Spinal cord (tissue), 10 donors: Measurements from ENCODE around the gene CNNM2. TPM values are rescaled to one million over a fixed set of nuclear protein-coding genes. Genes with fewer than 3 reads are reported as not detected.

Experiments
- DNase-seq, 6 donors: peaks; one replicate each; pipeline versions ENCODE4 v3.0.0 to v3.0.0-alpha.2; 2013 to 2015; ENCODE audit warnings: low spot score in 6 of 6, low read depth in 4 of 6
- H3K27ac ChIP-seq: one replicate; pipeline ENCODE4 v1.5.1; 2013; ENCODE audit warnings: low read depth, low read length, control low read depth
- H3K27me3 ChIP-seq: one replicate; pipeline ENCODE4 v1.6.1; 2013; ENCODE audit warnings: low read length; ENCODE audit not compliant: control insufficient read depth, insufficient read depth
- H3K36me3 ChIP-seq: one replicate; pipeline ENCODE4 v1.6.1; 2013; ENCODE audit warnings: low read length; ENCODE audit not compliant: control insufficient read depth, insufficient read depth
- H3K4me1 ChIP-seq: one replicate; pipeline ENCODE4 v1.6.1; 2013; ENCODE audit warnings: low read length; ENCODE audit not compliant: control insufficient read depth, insufficient read depth
- H3K4me3 ChIP-seq: one replicate; pipeline ENCODE4 v1.5.1; 2013; ENCODE audit warnings: low read depth, low read length, control low read depth
- H3K9me3 ChIP-seq: one replicate; pipeline ENCODE4 v1.6.1; 2013; ENCODE audit warnings: low read length; ENCODE audit not compliant: control insufficient read depth, insufficient read depth
- WGBS: methylation state at CpG from one replicate; pipeline ENCODE4 v1.1.5; 2013; ENCODE audit warnings: missing lambda C conversion rate; ENCODE audit not compliant: insufficient coverage; 5-methylcytosine and 5-hydroxymethylcytosine counted together
- polyA plus RNA-seq, 2 donors: library from polyadenylated mRNA; unstranded; fragments of 120-200 nt; gene quantifications; one replicate each; pipeline ENCODE4 v1.2.1, GENCODE V29; 2013; ENCODE audit not compliant: insufficient read length in 2 of 2
- small RNA-seq: library from RNA; depleted of rRNA; stranded (forward); fragments of <200 nt; gene quantifications from one replicate; pipeline ENCODE3, GENCODE V24; 2014; ENCODE audit warnings: low replicate concordance
- total RNA-seq, 2 donors: library from RNA; depleted of rRNA in 1 of 2; stranded (reverse); fragments of 120-200 nt in 1 of 2; fragments of >200 nt in 1 of 2; gene quantifications; one replicate each; pipeline versions ENCODE4 v1.2.3 to v1.2.4, GENCODE V29; 2013 to 2014
- donor health status: healthy.

Gene CNNM2
- total and polyA plus RNA-seq, 4 donors = 9.5 to 13.8 (median 12.8) TPM

GRCh38 chr10:103139803-103140202 is 221.7 kb downstream of the CNNM2 start:
- Histone ChIP-seq H3K36me3 (peaks cover 8% of the 10 kb centered on the region), H3K27me3 (no peaks in the 10 kb centered on the region), H3K9me3 (no peaks in the 10 kb centered on the region), H3K27ac (no peak overlapping the region), H3K4me1 (no peaks in the 10 kb centered on the region), H3K4me3 (no peak overlapping the region)
- no peak for DNase-seq
- WGBS = 80% methylated on average over 2 of the region's 3 CpGs

Small RNAs within 50 kb of the gene (small RNA-seq; reads per million reads assigned to genes)
- gene AS3MT (not detected), gene RF00026 (not detected), gene RF02271 (not detected)

Other genes with a start within 250 kb of the CNNM2 start
- 10 to 100 TPM; 22.6 to 23.2 TPM for gene ARL3, start 203.9 kb upstream of the CNNM2 start, total RNA-seq
- gene ARL3, start 203.9 kb upstream of the CNNM2 start, polyA plus RNA-seq = 10 to 100 TPM; 57.9 to 61.1 TPM
- gene SFXN2, start 203.7 kb upstream of the CNNM2 start, total RNA-seq = 1 to 10 TPM; 6.9 to 9.9 TPM
- 10 to 100 TPM in 1 of 2 donors, 1 to 10 TPM in 1; 8.0 to 14.6 TPM for gene SFXN2, start 203.7 kb upstream of the CNNM2 start, polyA plus RNA-seq
- 10 to 100 TPM; 39.8 to 55.1 TPM for gene WBP1L, start 174.3 kb upstream of the CNNM2 start, total RNA-seq
- gene WBP1L, start 174.3 kb upstream of the CNNM2 start, polyA plus RNA-seq = 10 to 100 TPM; 45.6 to 52.8 TPM
- gene CYP17A1, start 80.9 kb upstream of the CNNM2 start, total RNA-seq = under 1 TPM; 0.44 to 0.79 TPM
- gene CYP17A1, start 80.9 kb upstream of the CNNM2 start, polyA plus RNA-seq = under 1 TPM; 0.63 to 0.66 TPM
- gene BORCS7, start 64.0 kb upstream of the CNNM2 start, total RNA-seq = 10 to 100 TPM; 46.2 to 49.3 TPM
- 10 to 100 TPM; 46.8 to 65.1 TPM for gene BORCS7, start 64.0 kb upstream of the CNNM2 start, polyA plus RNA-seq
- gene AS3MT, start 48.8 kb upstream of the CNNM2 start, total RNA-seq = 10 to 100 TPM in 1 of 2 donors, 1 to 10 TPM in 1; 7.8 to 10.7 TPM
- 10 to 100 TPM; 11.1 to 11.8 TPM for gene AS3MT, start 48.8 kb upstream of the CNNM2 start, polyA plus RNA-seq